Ishikawa (cell line): ENCODE measurements around the gene AP1AR.

Experiments used
- CEBPB ChIP-seq: IDR thresholded peaks from 2 replicates; pipeline ENCODE4 v1.6.1; 2012
- CREB1 ChIP-seq: IDR thresholded peaks from 2 replicates; pipeline ENCODE4 v1.6.1; 2012; ENCODE audit warnings: low read depth
- EGR1 ChIP-seq: IDR thresholded peaks from 2 replicates; pipeline ENCODE4 v1.6.1; 2012
- EP300 ChIP-seq: IDR thresholded peaks from 2 replicates; pipeline ENCODE4 v1.6.1; 2012; ENCODE audit warnings: borderline replicate concordance
- FOXM1 ChIP-seq: IDR thresholded peaks from 2 replicates; pipeline ENCODE4 v1.6.1; 2012; ENCODE audit warnings: low read depth, borderline replicate concordance
- NFIC ChIP-seq: IDR thresholded peaks from 2 replicates; pipeline ENCODE4 v1.6.1; 2012
- RAD21 ChIP-seq: IDR thresholded peaks from 2 replicates; pipeline ENCODE4 v1.6.1; 2012; ENCODE audit warnings: low read depth
- TAF1 ChIP-seq: IDR thresholded peaks from 2 replicates; pipeline ENCODE4 v1.6.1; 2012; ENCODE audit warnings: low read depth, mild to moderate bottlenecking
- TCF12 ChIP-seq: IDR thresholded peaks from 2 replicates; pipeline ENCODE4 v1.6.1; 2012; ENCODE audit warnings: low read depth
- TEAD4 ChIP-seq: IDR thresholded peaks from 2 replicates; pipeline ENCODE4 v1.6.1; 2012
- YY1 ChIP-seq: IDR thresholded peaks from 2 replicates; pipeline ENCODE4 v1.6.1; 2012; ENCODE audit warnings: low read depth
- ZBTB7A ChIP-seq: IDR thresholded peaks from 2 replicates; pipeline ENCODE4 v1.6.1; 2012; ENCODE audit warnings: low read depth
- TF ChIP-seq, protein P1 (sequence below): IDR thresholded peaks from 2 replicates; pipeline ENCODE4 v1.6.1; 2012
- TF ChIP-seq, protein P2 (sequence below): IDR thresholded peaks from 2 replicates; pipeline ENCODE4 v1.6.1; 2012
- TF ChIP-seq, protein P3 (sequence below): IDR thresholded peaks from 2 replicates; pipeline ENCODE4 v1.6.1; 2012; ENCODE audit warnings: low read depth, mild to moderate bottlenecking

Gene AP1AR

DNA sequence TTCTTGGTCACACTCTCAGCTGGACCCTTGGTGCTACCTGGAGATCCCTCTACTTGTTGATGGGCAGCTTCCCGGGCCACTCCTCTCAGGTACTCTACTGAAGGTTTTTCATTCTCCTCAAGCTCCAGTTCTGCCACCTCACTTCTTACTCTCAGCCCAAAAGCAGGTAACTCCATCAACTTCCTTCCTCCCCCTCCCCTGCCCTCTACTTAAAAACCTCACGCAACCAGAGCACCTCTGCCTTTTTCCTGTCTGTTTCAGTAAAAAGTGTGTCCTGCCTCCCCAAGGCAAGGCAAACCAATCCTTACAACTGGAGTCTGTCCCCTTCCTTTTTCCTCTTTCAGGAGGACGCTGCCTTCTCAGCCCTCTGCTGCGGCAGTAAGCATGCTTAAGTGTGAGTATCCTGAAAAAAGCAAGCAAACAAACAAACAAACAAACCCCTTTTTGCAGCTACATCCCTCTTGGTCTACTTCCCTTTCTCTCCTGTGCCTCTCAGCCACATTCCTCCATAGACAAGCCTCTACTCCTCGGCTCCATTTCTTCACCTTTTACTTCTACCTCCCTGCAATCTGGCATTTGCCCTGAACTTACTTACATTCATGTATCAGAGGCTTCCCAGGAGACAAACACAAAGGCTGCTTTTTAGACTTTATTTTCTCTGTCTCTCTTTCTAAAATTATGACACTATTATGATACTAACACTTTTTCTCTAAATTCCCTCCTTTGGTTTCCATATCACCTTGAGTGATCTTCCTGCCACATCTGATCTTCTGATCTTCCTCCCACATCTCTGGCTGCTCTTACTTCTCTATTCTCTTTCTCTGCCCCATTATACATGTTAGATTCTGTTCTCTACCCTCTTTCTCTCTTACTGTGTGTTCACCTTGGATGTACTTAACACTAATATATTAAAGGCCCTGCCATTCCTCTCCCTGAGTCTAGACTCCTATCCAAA lies 71.0 kb downstream of the AP1AR start:
- TF ChIP-seq EP300 (no peak), NFIC (no peak), EGR1 (no peak), CEBPB (no peak), ZBTB7A (no peak), TEAD4 (no peak), RAD21 (no peak), FOXM1 (no peak), TCF12 (no peak), CREB1 (no peak), TAF1 (no peak), YY1 (no peak)
- TF ChIP-seq, protein P1, sequence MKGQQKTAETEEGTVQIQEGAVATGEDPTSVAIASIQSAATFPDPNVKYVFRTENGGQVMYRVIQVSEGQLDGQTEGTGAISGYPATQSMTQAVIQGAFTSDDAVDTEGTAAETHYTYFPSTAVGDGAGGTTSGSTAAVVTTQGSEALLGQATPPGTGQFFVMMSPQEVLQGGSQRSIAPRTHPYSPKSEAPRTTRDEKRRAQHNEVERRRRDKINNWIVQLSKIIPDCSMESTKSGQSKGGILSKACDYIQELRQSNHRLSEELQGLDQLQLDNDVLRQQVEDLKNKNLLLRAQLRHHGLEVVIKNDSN = no peak
- TF ChIP-seq, protein P2, sequence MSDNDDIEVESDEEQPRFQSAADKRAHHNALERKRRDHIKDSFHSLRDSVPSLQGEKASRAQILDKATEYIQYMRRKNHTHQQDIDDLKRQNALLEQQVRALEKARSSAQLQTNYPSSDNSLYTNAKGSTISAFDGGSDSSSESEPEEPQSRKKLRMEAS = no peak
- TF ChIP-seq, protein P3, sequence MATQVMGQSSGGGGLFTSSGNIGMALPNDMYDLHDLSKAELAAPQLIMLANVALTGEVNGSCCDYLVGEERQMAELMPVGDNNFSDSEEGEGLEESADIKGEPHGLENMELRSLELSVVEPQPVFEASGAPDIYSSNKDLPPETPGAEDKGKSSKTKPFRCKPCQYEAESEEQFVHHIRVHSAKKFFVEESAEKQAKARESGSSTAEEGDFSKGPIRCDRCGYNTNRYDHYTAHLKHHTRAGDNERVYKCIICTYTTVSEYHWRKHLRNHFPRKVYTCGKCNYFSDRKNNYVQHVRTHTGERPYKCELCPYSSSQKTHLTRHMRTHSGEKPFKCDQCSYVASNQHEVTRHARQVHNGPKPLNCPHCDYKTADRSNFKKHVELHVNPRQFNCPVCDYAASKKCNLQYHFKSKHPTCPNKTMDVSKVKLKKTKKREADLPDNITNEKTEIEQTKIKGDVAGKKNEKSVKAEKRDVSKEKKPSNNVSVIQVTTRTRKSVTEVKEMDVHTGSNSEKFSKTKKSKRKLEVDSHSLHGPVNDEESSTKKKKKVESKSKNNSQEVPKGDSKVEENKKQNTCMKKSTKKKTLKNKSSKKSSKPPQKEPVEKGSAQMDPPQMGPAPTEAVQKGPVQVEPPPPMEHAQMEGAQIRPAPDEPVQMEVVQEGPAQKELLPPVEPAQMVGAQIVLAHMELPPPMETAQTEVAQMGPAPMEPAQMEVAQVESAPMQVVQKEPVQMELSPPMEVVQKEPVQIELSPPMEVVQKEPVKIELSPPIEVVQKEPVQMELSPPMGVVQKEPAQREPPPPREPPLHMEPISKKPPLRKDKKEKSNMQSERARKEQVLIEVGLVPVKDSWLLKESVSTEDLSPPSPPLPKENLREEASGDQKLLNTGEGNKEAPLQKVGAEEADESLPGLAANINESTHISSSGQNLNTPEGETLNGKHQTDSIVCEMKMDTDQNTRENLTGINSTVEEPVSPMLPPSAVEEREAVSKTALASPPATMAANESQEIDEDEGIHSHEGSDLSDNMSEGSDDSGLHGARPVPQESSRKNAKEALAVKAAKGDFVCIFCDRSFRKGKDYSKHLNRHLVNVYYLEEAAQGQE = no peak

DNA sequence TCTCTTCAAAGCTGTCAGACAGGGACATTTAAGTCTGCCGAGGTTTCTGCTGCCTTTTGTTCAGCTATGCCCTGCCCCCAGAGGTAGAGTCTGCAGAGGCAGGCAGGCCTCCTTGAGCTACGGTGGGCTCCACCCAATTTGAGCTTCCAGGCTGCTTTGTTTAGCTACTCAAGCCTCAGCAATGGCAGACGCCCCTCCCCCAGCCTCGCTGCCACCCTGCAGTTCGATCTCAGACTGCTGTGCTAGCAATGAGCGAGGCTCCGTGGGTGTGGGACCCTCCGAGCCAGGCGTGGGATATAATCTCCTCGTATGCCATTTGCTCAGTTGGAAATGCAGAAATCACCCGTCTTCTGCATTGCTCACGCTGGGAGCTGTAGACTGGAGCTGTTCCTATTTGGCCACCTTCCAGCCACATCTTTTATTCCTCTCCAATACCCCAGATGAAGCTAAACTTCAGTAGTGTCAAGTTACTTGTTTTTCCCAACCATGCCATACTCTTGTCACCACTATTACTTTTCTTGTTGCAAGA lies 77.7 kb downstream of the AP1AR start:
- TF ChIP-seq YY1 = 0 out of 2 replicates have a peak, but pooled peaks have one; percentile 42
- TF ChIP-seq NFIC = peak; percentile 70
- TF ChIP-seq, protein P3 = 0 out of 2 replicates have a peak, but pooled peaks have one; percentile 41

DNA sequence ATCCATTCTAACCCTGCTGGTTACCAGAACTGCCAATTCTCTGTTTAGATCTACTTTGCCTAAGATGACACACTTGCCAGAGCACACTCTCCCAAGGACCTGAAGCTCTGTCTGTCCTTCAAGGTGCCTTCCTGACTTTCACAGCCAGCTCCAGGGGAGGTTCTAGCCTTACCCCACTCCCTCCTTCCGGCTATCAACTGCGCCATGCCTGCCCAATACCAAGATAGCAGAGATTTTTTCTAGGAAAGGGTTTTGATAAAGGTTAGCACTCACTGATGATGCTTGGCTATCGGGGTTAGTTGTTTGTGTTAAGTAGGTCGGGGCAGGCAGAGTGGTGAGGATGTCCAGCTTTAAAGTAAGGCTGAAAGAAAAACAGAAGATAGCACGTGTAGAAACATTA lies 79.9 kb downstream of the AP1AR start:
- TF ChIP-seq CREB1 = no peak
- TF ChIP-seq, protein P1 = no peak
- no peak for TF ChIP-seq CEBPB
- no peak for TF ChIP-seq ZBTB7A
- TF ChIP-seq, protein P3 = no peak
- TF ChIP-seq, protein P2 = no peak
- no peak for TF ChIP-seq EP300
- no peak for TF ChIP-seq EGR1
- no peak for TF ChIP-seq TAF1
- TF ChIP-seq NFIC = no peak
- TF ChIP-seq YY1 = no peak
- no peak for TF ChIP-seq TEAD4
- TF ChIP-seq TCF12 = no peak
- TF ChIP-seq RAD21 = no peak
- TF ChIP-seq FOXM1 = no peak

DNA sequence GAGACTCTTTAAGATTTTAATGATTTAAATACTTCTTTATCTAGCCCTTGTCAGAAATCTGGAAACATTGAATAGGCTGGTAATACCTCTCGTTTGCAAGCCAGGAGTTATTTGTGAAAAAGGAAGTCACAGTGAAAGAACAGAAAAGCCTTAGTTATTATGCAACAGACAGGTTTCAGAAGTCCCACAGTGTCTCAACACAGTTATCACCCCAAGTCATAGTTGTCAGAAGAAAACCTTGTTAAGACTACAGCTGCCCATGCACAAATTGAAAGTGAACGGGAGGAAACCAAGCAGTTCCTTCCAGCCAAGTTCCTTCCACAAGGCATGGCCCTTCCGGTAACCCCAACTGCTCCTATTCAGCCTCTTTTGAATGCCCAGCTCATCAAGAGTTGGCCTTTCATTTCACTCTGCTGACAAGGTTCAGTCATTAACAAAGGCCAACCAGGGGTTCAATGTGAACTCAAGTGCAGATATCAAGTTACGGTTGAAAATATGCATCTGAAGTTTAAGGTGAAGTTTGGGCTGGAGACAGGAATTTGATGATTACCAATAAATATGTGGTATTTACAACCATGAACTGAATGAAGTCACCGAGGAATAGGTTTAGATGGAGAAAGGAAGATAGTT lies 81.1 kb downstream of the AP1AR start:
- TF ChIP-seq, protein P1 = no peak
- TF ChIP-seq FOXM1 = no peak
- TF ChIP-seq, protein P2 = no peak
